GM21447 (cell line): ENCODE measurements around the gene ENTPD8.
A peak's percentile ranks its signal among the peaks of the same experiment; 100 is the strongest.
"Not testable (repeated sequence)": the region's sequence is repeated elsewhere in the genome, so short reads cannot be mapped to it uniquely, and the experiment has no call there.

Experiments used
- ATAC-seq: cut with Tn5 transposase; IDR thresholded peaks from one replicate; pipeline ENCODE4 v1.9.1; 2021; ENCODE audit not compliant: unreplicated experiment

Gene ENTPD8

GRCh38 chr9:137477778-137478612 lies 36.8 kb upstream of the ENTPD8 start:
- no peak for ATAC-seq

GRCh38 chr9:137476856-137477255 lies 35.7 kb upstream of the ENTPD8 start:
- ATAC-seq: no peak

GRCh38 chr9:137475666-137476065 lies 34.5 kb upstream of the ENTPD8 start:
- no peak for ATAC-seq

GRCh38 chr9:137474271-137474670 lies 33.1 kb upstream of the ENTPD8 start:
- ATAC-seq: no peak

GRCh38 chr9:137470785-137471184 lies 29.6 kb upstream of the ENTPD8 start:
- ATAC-seq: no peak

GRCh38 chr9:137467896-137468295 lies 26.7 kb upstream of the ENTPD8 start:
- ATAC-seq: no peak

- no peak for ATAC-seq
Measured at GRCh38 chr9:137467161-137467581, 26.0 kb upstream of the ENTPD8 start.

GRCh38 chr9:137466389-137467085 lies 25.4 kb upstream of the ENTPD8 start:
- ATAC-seq: not testable (repeated sequence)

- no peak for ATAC-seq
Measured at GRCh38 chr9:137465720-137466388, 24.7 kb upstream of the ENTPD8 start.

GRCh38 chr9:137465000-137465719 lies 24.0 kb upstream of the ENTPD8 start:
- ATAC-seq: no peak

- no peak for ATAC-seq
Measured at GRCh38 chr9:137464291-137464999, 23.3 kb upstream of the ENTPD8 start.

- ATAC-seq: no peak
Measured at GRCh38 chr9:137463931-137464290, 22.8 kb upstream of the ENTPD8 start.

- no peak for ATAC-seq
Measured at GRCh38 chr9:137462986-137463930, 22.1 kb upstream of the ENTPD8 start.

GRCh38 chr9:137462396-137462985 lies 21.3 kb upstream of the ENTPD8 start:
- ATAC-seq: no peak

- ATAC-seq: peak; percentile 62
Measured at GRCh38 chr9:137461663-137462395, 20.7 kb upstream of the ENTPD8 start.

GRCh38 chr9:137461316-137461662 lies 20.1 kb upstream of the ENTPD8 start:
- ATAC-seq: no peak

GRCh38 chr9:137460363-137461315 lies 19.5 kb upstream of the ENTPD8 start:
- no peak for ATAC-seq
